HepG2 (cell line): ENCODE results near the gene SDR9C7. TPM values are rescaled to one million over a fixed set of nuclear protein-coding genes. Genes with fewer than 3 reads are reported as not detected.

Experiments
- DR1 ChIP-seq: sonication (generic); formaldehyde crosslinking; IDR thresholded peaks from 2 replicates; pipeline ENCODE4 v1.8.0; 2021; ENCODE audit warnings: mild to moderate bottlenecking, missing genetic modification reagents, inconsistent platforms
- HNF4G ChIP-seq, 2 experiments: sonication (generic) in 1 of 2; formaldehyde crosslinking in 1 of 2; IDR thresholded peaks; 2 replicates each; pipeline versions ENCODE4 v1.4.0 to v1.6.1; 2011 to 2020; ENCODE audit warnings: borderline replicate concordance in 2 of 2, low read depth in 2 of 2, mild to moderate bottlenecking in 2 of 2, low read length in 1 of 2, missing genetic modification reagents in 1 of 2, moderate library complexity in 1 of 2
- NCOR1 ChIP-seq: fragments of 200-600 bp; sonication (generic); IDR thresholded peaks from 2 replicates; pipeline ENCODE4 v1.7.0; 2017; ENCODE audit warnings: antibody characterized with exemption, low read length, borderline replicate concordance
- NRL ChIP-seq: sonication (generic); formaldehyde crosslinking; IDR thresholded peaks from 2 replicates; pipeline ENCODE4 v1.5.0; 2020; ENCODE audit warnings: missing genetic modification reagents, mild to moderate bottlenecking, moderate library complexity, borderline replicate concordance
- PAWR ChIP-seq: sonication (generic); formaldehyde crosslinking; IDR thresholded peaks from 2 replicates; pipeline ENCODE4 v1.4.0; 2020; ENCODE audit warnings: missing genetic modification reagents, mild to moderate bottlenecking, borderline replicate concordance
- POGZ ChIP-seq: sonication (generic); formaldehyde crosslinking; IDR thresholded peaks from 2 replicates; pipeline ENCODE4 v1.4.0; 2020; ENCODE audit warnings: mild to moderate bottlenecking, missing genetic modification reagents
- SCMH1 ChIP-seq: sonication (generic); formaldehyde crosslinking; IDR thresholded peaks from 2 replicates; pipeline ENCODE4 v1.9.0; 2021; ENCODE audit warnings: missing genetic modification reagents, mild to moderate bottlenecking, borderline replicate concordance
- SP5 ChIP-seq: IDR thresholded peaks from 2 replicates; pipeline ENCODE4 v1.6.1; 2016; ENCODE audit warnings: low read depth, borderline replicate concordance
- SUZ12 ChIP-seq: fragments of 150-350 bp; IDR thresholded peaks from 2 replicates; pipeline ENCODE4 v1.6.1; 2014; ENCODE audit warnings: low read depth, low read length
- TEAD2 ChIP-seq: sonication (generic); formaldehyde crosslinking; IDR thresholded peaks from 2 replicates; pipeline ENCODE4 v1.9.0; 2021; ENCODE audit warnings: missing genetic modification reagents
- ZNF263 ChIP-seq: sonication (generic); formaldehyde crosslinking; IDR thresholded peaks from 2 replicates; pipeline ENCODE4 v1.4.0; 2020; ENCODE audit warnings: missing genetic modification reagents
- ZNF629 ChIP-seq: sonication (generic); formaldehyde crosslinking; conservative IDR thresholded peaks from 2 replicates; pipeline ENCODE4 v1.5.0; 2020; ENCODE audit warnings: missing genetic modification reagents
- ZNF788 ChIP-seq: sonication (generic); formaldehyde crosslinking; IDR thresholded peaks from 2 replicates; pipeline ENCODE4 v1.5.0; 2020; ENCODE audit warnings: mild to moderate bottlenecking, missing genetic modification reagents, borderline replicate concordance
- polyA plus RNA-seq, 8 experiments: library from polyadenylated mRNA; depleted of rRNA in 3 of 8; stranded (reverse) in 7 of 8; unstranded in 1 of 8; fragments of >200 nt; fragmentation: Illumina TruSeq in 4 of 8; extraction: Trizol in 4 of 8; gene quantifications; 2 replicates each; pipeline versions ENCODE4 v1.2.1 to v1.2.3, GENCODE V29; 2011 to 2016; ENCODE audit warnings: low read depth in 4 of 8, missing spikeins in 1 of 8, mixed read lengths in 1 of 8; ENCODE audit not compliant: insufficient read depth in 1 of 8
- total RNA-seq, 5 experiments: library from RNA; depleted of rRNA; stranded (reverse); fragments of >200 nt; fragmentation: Illumina TruSeq; extraction: Trizol; gene quantifications; 2 replicates each; pipeline ENCODE4 v1.2.3, GENCODE V29; 2016; ENCODE audit warnings: low read depth in 1 of 5
- TF ChIP-seq, protein P1 (sequence below): sonication (generic); formaldehyde crosslinking; IDR thresholded peaks from 2 replicates; pipeline ENCODE4 v1.4.0; 2020; ENCODE audit warnings: mild to moderate bottlenecking, missing genetic modification reagents
- TF ChIP-seq, protein P2 (sequence below): sonication (generic); formaldehyde crosslinking; IDR thresholded peaks from 2 replicates; pipeline ENCODE4 v1.4.0; 2020; ENCODE audit warnings: missing genetic modification reagents, mild to moderate bottlenecking, borderline replicate concordance

Gene SDR9C7
- total and polyA plus RNA-seq, 2 of the 13 experiments (the other 11 are each of a cell fraction or from before 2014, with no cell fraction given): 0.04 TPM; not detected in 1

GRCh38 chr12:56941299-56942017 lies 7.2 kb upstream of the SDR9C7 start (continued):
- TF ChIP-seq, protein P1, sequence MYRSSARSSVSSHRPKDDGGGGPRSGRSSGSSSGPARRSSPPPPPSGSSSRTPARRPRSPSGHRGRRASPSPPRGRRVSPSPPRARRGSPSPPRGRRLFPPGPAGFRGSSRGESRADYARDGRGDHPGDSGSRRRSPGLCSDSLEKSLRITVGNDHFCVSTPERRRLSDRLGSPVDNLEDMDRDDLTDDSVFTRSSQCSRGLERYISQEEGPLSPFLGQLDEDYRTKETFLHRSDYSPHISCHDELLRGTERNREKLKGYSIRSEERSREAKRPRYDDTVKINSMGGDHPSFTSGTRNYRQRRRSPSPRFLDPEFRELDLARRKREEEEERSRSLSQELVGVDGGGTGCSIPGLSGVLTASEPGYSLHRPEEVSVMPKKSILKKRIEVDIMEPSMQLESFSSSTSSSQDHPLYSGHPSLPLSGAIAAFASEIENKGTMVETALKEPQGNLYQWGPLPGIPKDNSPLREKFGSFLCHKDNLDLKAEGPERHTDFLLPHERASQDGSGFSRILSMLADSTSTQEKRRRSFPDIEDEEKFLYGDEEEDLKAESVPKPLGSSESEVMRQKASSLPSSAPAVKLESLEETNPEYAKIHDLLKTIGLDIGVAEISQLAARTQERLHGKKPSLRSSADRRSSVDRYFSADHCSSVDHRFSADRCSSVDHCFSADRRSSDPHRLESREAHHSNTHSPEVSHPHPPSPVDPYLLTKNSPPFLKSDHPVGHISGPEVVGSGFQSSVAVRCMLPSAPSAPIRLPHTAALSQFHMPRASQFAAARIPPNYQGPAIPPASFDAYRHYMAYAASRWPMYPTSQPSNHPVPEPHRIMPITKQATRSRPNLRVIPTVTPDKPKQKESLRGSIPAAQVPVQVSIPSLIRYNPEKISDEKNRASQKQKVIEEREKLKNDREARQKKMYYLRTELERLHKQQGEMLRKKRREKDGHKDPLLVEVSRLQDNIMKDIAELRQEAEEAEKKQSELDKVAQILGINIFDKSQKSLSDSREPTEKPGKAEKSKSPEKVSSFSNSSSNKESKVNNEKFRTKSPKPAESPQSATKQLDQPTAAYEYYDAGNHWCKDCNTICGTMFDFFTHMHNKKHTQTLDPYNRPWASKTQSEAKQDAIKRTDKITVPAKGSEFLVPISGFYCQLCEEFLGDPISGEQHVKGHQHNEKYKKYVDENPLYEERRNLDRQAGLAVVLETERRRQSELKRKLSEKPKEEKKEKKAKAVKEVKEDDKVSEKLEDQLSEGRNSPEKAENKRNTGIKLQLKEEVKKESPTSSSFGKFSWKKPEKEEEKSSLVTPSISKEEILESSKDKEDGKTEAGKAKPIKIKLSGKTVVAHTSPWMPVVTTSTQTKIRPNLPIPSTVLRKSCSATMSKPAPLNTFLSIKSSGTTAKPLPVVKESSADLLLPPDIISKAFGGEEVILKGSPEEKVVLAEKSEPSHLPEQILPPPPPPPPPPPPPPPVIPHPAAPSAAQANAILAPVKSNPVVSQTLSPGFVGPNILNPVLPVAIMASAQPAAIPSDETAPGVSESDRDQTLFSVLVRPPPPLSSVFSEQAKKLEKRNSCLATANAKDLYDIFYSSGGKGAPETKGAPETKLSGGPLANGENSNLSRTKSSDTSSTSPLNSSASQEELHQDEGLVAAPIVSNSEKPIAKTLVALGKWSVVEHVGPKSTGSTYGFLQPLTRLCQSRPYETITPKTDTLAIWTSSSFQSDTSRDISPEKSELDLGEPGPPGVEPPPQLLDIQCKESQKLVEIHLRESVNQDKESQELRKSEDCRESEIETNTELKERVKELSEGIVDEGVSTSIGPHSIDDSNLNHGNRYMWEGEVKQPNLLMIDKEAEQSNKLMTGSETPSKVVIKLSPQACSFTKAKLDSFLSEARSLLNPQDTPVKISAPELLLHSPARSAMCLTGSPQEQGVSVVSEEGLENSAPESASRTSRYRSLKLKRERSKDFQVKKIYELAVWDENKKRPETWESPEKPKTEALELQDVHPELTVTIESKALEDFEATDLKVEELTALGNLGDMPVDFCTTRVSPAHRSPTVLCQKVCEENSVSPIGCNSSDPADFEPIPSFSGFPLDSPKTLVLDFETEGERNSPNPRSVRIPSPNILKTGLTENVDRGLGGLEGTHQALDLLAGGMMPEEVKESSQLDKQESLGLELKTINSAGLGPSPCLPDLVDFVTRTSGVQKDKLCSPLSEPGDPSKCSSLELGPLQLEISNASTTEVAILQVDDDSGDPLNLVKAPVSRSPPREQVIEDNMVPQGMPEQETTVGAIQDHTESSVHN: peak; percentile 70; the same call in 1 of the 2 replicates
- TF ChIP-seq SUZ12 (no peak), DR1 (no peak), POGZ (CRISPR knock-in tag) (peak; percentile 77), SP5 (CRISPR knock-in tag) (peak; percentile 74), HNF4G (IDR thresholded peaks at IDR 0.05; ENCODE audit: borderline replicate concordance, low read depth, low read length) (peak; percentile 98), HNF4G (CRISPR knock-in tag; IDR thresholded peaks at IDR 0.05; ENCODE audit: borderline replicate concordance, low read depth) (peak; percentile 98), ZNF263 (CRISPR knock-in tag) (0 out of 2 replicates have a peak, but pooled peaks have one; percentile 11), ZNF629 (peak; percentile 58), PAWR (CRISPR knock-in tag) (no peak), TEAD2 (no peak), ZNF788 (CRISPR knock-in tag) (peak; percentile 75; the same call in 1 of the 2 replicates), SCMH1 (CRISPR knock-in tag) (no peak), NCOR1 (peak; percentile 87), NRL (CRISPR knock-in tag) (no peak)
- TF ChIP-seq, protein P2, sequence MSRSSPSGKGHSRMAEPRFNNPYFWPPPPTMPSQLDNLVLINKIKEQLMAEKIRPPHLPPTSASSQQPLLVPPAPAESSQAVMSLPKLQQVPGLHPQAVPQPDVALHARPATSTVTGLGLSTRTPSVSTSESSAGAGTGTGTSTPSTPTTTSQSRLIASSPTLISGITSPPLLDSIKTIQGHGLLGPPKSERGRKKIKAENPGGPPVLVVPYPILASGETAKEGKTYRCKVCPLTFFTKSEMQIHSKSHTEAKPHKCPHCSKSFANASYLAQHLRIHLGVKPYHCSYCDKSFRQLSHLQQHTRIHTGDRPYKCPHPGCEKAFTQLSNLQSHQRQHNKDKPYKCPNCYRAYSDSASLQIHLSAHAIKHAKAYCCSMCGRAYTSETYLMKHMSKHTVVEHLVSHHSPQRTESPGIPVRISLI (CRISPR knock-in tag): peak; percentile 33; the same call in 1 of the 2 replicates
